Vagina (tissue), 2 donors: ENCODE measurements around the gene CDCP1.

ENCODE experiments used
- POLR2A ChIP-seq, 2 donors: fragments of 450-650 bp; IDR thresholded peaks; one replicate each; pipeline ENCODE4 v1.6.1; 2017; ENCODE audit warnings: antibody characterized with exemption in 2 of 2, mild to moderate bottlenecking in 2 of 2, moderate library complexity in 2 of 2
- POLR2AphosphoS5 ChIP-seq, 2 donors: sonication (generic); formaldehyde crosslinking; IDR thresholded peaks; one replicate each; pipeline ENCODE4 v1.9.0; 2017; ENCODE audit warnings: antibody characterized with exemption in 2 of 2, mild to moderate bottlenecking in 2 of 2, low read depth in 1 of 2; ENCODE audit not compliant: insufficient read depth in 1 of 2
- TF ChIP-seq, protein P1 (sequence below), 3 experiments: fragments of 450-650 bp in 2 of 3; fragments of 200-600 bp in 1 of 3; sonication (generic) in 1 of 3; IDR thresholded peaks; one replicate each; pipeline ENCODE4 v1.5.1; 2017 to 2019; ENCODE audit warnings: antibody characterized with exemption in 3 of 3, mild to moderate bottlenecking in 2 of 3, moderate library complexity in 2 of 3

DNA sequence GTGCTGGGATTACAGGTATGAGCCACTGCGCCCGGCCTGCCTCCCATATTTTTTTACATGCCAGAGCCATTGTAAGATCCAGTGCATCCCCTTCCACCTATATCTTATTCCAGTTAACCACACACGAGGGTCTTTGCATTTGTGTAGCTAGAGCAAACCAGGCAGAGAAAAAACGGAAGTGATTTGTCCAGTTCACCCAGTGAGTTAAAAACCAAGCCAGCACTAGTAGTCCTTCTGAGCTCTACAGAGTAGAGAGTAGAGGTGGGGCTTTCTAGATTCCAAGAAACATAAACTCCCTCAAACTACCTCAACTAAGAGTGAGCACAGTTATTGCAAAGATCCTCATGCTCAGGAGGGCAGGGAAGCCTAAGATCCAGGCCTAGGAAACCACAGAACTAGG is 45.2 kb upstream of the CDCP1 start:
- TF ChIP-seq, protein P1, sequence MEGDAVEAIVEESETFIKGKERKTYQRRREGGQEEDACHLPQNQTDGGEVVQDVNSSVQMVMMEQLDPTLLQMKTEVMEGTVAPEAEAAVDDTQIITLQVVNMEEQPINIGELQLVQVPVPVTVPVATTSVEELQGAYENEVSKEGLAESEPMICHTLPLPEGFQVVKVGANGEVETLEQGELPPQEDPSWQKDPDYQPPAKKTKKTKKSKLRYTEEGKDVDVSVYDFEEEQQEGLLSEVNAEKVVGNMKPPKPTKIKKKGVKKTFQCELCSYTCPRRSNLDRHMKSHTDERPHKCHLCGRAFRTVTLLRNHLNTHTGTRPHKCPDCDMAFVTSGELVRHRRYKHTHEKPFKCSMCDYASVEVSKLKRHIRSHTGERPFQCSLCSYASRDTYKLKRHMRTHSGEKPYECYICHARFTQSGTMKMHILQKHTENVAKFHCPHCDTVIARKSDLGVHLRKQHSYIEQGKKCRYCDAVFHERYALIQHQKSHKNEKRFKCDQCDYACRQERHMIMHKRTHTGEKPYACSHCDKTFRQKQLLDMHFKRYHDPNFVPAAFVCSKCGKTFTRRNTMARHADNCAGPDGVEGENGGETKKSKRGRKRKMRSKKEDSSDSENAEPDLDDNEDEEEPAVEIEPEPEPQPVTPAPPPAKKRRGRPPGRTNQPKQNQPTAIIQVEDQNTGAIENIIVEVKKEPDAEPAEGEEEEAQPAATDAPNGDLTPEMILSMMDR (IDR thresholded peaks at IDR 0.05): no peak
- TF ChIP-seq POLR2A (IDR thresholded peaks at IDR 0.05): no peak
- no peak for TF ChIP-seq POLR2AphosphoS5 (IDR thresholded peaks at IDR 0.05; ENCODE audit: insufficient read depth in 1 of 2, low read depth in 1 of 2)
